NT2/D1 (cell line): ENCODE measurements around the gene KCNQ5.

ENCODE experiments used
- SUZ12 ChIP-seq: IDR thresholded peaks from 2 replicates; pipeline ENCODE4 v1.6.1; 2011; ENCODE audit not compliant: insufficient read length, insufficient read depth; ENCODE audit errors: extremely low read depth
- ZNF274 ChIP-seq: IDR thresholded peaks from 2 replicates; pipeline ENCODE4 v1.6.1; 2011; ENCODE audit warnings: mild to moderate bottlenecking, low read depth, low read length

DNA sequence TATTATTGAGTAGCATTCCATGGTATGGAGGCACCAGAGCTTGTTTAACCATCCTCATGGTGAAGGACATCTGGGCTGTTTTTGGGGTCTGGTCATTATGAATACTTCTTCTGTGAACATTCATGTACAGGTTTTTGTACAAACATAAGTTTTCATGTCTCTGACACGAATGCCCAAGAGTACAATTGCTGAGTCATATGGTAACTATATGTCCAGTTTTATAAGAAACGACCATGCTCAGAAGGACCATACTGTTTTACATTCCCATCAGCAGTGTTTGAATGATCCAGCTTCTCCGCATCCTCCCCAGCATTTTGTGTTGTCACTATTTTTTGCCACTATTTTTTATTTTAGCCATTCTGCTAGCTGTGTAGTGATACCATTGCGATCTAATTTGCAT lies 414.8 kb downstream of the KCNQ5 start:
- TF ChIP-seq SUZ12, result no peak
- TF ChIP-seq ZNF274, result no peak
